HepG2 (cell line): ENCODE data around the gene HOXD4. TPM values are rescaled to one million over a fixed set of nuclear protein-coding genes. Genes with fewer than 3 reads are reported as not detected.
A peak's percentile ranks its signal among the peaks of the same experiment; 100 is the strongest.

Experiments used
- AHDC1 ChIP-seq: sonication (generic); formaldehyde crosslinking; IDR thresholded peaks from 2 replicates; pipeline ENCODE4 v1.5.1; 2020; ENCODE audit warnings: mild to moderate bottlenecking, missing genetic modification reagents, borderline replicate concordance
- CENPBD1 ChIP-seq: sonication (generic); formaldehyde crosslinking; IDR thresholded peaks from 2 replicates; pipeline ENCODE4 v1.8.0; 2022; ENCODE audit warnings: missing genetic modification reagents, low read depth, mild to moderate bottlenecking, borderline replicate concordance
- ELF3 ChIP-seq: IDR thresholded peaks from 2 replicates; pipeline ENCODE4 v1.6.1; 2016; ENCODE audit warnings: missing genetic modification reagents, missing compliant biosample characterization
- FOXJ3 ChIP-seq: sonication (generic); formaldehyde crosslinking; IDR thresholded peaks from 2 replicates; pipeline ENCODE4 v1.4.0; 2020; ENCODE audit warnings: missing genetic modification reagents, mild to moderate bottlenecking, borderline replicate concordance
- FOXP1 ChIP-seq, 2 experiments: fragments of 450-650 bp in 1 of 2; IDR thresholded peaks; 2 replicates each; pipeline ENCODE4 v1.6.1; 2017 to 2018; ENCODE audit warnings: antibody characterized with exemption in 1 of 2
- IRF9 ChIP-seq: sonication (generic); formaldehyde crosslinking; IDR thresholded peaks from 2 replicates; pipeline ENCODE4 v1.8.0; 2022; ENCODE audit warnings: missing genetic modification reagents, mild to moderate bottlenecking, borderline replicate concordance
- NPAS2 ChIP-seq: sonication (generic); formaldehyde crosslinking; IDR thresholded peaks from 2 replicates; pipeline ENCODE4 v1.8.0; 2022; ENCODE audit warnings: mild to moderate bottlenecking, missing genetic modification reagents, borderline replicate concordance
- SOX6 ChIP-seq, 2 experiments: fragments of 450-650 bp in 1 of 2; sonication (generic) in 1 of 2; formaldehyde crosslinking in 1 of 2; IDR thresholded peaks; 2 replicates each; pipeline versions ENCODE4 v1.4.0 to v1.6.1; 2017 to 2020; ENCODE audit warnings: antibody characterized with exemption in 1 of 2, mild to moderate bottlenecking in 1 of 2, missing genetic modification reagents in 1 of 2
- WIZ ChIP-seq: sonication (generic); formaldehyde crosslinking; IDR thresholded peaks from 2 replicates; pipeline ENCODE4 v1.5.1; 2020; ENCODE audit warnings: mild to moderate bottlenecking, missing genetic modification reagents
- ZBTB33 ChIP-seq: sonication (generic); formaldehyde crosslinking; IDR thresholded peaks from 2 replicates; pipeline ENCODE4 v1.4.0; 2020; ENCODE audit warnings: missing genetic modification reagents
- ZNF33B ChIP-seq: sonication (generic); formaldehyde crosslinking; IDR thresholded peaks from 2 replicates; pipeline ENCODE4 v1.5.1; 2020; ENCODE audit warnings: mild to moderate bottlenecking, missing genetic modification reagents
- ZNF503 ChIP-seq: sonication (generic); formaldehyde crosslinking; IDR thresholded peaks from 2 replicates; pipeline ENCODE4 v1.4.0; 2020; ENCODE audit warnings: missing genetic modification reagents
- ZNF574 ChIP-seq: sonication (generic); formaldehyde crosslinking; IDR thresholded peaks from 2 replicates; pipeline ENCODE4 v1.4.0; 2020; ENCODE audit warnings: missing genetic modification reagents
- polyA plus RNA-seq, 8 experiments: library from polyadenylated mRNA; depleted of rRNA in 3 of 8; stranded (reverse) in 7 of 8; unstranded in 1 of 8; fragments of >200 nt; fragmentation: Illumina TruSeq in 4 of 8; extraction: Trizol in 4 of 8; gene quantifications; 2 replicates each; pipeline versions ENCODE4 v1.2.1 to v1.2.3, GENCODE V29; 2011 to 2016; ENCODE audit warnings: low read depth in 4 of 8, missing spikeins in 1 of 8, mixed read lengths in 1 of 8; ENCODE audit not compliant: insufficient read depth in 1 of 8
- total RNA-seq, 5 experiments: library from RNA; depleted of rRNA; stranded (reverse); fragments of >200 nt; fragmentation: Illumina TruSeq; extraction: Trizol; gene quantifications; 2 replicates each; pipeline ENCODE4 v1.2.3, GENCODE V29; 2016; ENCODE audit warnings: low read depth in 1 of 5

The HOXD4 gene
- total and polyA plus RNA-seq, 2 of the 13 experiments (the other 11 are each of a cell fraction or from before 2014, with no cell fraction given) = not detected

GRCh38 chr2:176172895-176173566 lies 21.7 kb downstream of the HOXD4 start (continued):
- TF ChIP-seq ZNF574 = peak; percentile 43; the same call in 1 of the 2 replicates
- TF ChIP-seq FOXJ3 = peak; percentile 74; the same call in 1 of the 2 replicates
- TF ChIP-seq AHDC1 = peak; percentile 53; the same call in 1 of the 2 replicates
- no peak for TF ChIP-seq CENPBD1 (CRISPR knock-in tag)
- TF ChIP-seq WIZ (CRISPR knock-in tag) = no peak
- peak; percentile 82; the same call in 1 of the 2 replicates for TF ChIP-seq ZNF503 (CRISPR knock-in tag)
- no peak for TF ChIP-seq IRF9
- no peak for TF ChIP-seq FOXP1 (IDR thresholded peaks at IDR 0.05)
- peak; percentile 28; the same call in 1 of the 2 replicates for TF ChIP-seq FOXP1 (CRISPR knock-in tag; IDR thresholded peaks at IDR 0.05)
- TF ChIP-seq ZBTB33 = peak; percentile 68
- TF ChIP-seq SOX6 (IDR thresholded peaks at IDR 0.05) = no peak
- TF ChIP-seq SOX6 (CRISPR knock-in tag; IDR thresholded peaks at IDR 0.05) = peak; percentile 64
- no peak for TF ChIP-seq ZNF33B (CRISPR knock-in tag)
- TF ChIP-seq NPAS2 (CRISPR knock-in tag) = no peak
- TF ChIP-seq ELF3 (CRISPR knock-in tag) = 0 out of 2 replicates have a peak, but pooled peaks have one; percentile 36
